Activated naive CD8-positive, alpha-beta T cell treated with anti-CD3 and anti-CD28 coated beads, Interleukin-2, amount 50 U/mL, for 16 hours (primary cell): ENCODE results near the gene AKNA.
"Not testable (repeated sequence)": the region's sequence is repeated elsewhere in the genome, so short reads cannot be mapped to it uniquely, and the experiment has no call there.

Experiments used
- DNase-seq: peaks from one replicate; pipeline ENCODE4 v3.0.0-alpha.2; 2020; ENCODE audit warnings: low read depth, low spot score

The AKNA gene

GRCh38 chr9:114322831-114323531 is 64.8 kb downstream of the AKNA start, which contains the start of gene ORM1:
Gene ORM1 (plus strand): TSS chr9:114323098. CDS start chr9:114323134, 36 bp downstream.
- DNase-seq = not testable (repeated sequence)

GRCh38 chr9:114322160-114322818 is 65.5 kb downstream of the AKNA start:
- not testable (repeated sequence) for DNase-seq

DNA sequence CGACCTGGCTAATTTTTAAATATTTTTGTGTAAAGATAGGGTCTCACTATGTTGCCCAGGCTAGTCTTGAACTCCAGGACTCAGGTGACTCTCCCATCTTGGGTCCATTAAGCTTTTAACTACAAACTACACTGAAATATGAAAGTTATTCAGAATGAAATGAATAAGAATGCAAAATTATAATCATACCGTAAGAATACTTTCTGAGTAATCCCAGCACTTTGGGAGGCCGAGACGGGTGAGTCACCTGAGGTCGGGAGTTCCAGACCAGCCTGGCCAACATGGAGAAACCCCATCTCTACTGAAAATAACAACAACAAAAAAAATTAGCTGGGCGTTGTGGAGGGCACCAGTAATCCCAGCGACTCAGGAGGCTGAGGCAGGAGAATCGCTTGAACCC is 66.0 kb downstream of the AKNA start:
- DNase-seq = no peak

- not testable (repeated sequence) for DNase-seq
These were observed 67.1 kb downstream of the AKNA start for GRCh38 chr9:114320710-114321109.

DNA sequence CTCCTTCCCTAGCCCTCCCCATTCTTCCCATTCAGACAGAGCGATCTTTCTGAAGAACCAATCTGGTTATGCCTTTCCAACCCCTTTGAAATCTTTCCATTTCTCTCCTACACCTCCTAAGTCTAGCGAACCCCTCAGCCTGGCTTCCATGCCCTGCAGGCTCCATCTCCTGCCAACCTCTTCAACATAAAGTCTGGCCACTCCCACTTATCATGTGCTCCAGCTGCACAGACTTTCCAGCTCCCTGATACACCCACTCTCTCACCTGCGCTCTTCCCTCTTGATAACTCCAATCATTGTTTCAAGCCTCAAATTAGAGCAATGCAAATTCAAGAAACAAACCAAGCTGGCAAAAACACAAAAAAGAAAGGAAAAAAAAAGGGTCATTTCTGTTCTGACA is 68.6 kb downstream of the AKNA start:
- no peak for DNase-seq

DNA sequence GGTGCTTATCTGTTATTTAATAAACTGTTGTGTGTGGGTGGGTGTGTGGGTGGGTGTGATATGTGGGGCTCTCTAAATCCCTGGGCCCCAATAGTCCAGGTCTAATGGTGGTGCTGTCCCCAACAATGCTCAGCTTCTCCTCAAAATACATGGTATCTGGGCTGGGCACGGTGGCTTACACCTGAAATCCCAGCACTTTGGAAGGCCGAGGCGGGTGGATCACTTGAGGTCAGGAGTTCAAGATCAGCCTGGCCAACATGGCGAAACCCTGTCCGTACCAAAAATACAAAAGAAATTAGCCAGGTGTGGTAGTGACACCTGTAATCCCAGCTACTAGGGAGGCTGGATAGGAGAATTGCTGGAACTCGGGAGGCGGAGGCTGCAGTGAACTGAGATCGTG is 69.4 kb downstream of the AKNA start:
- DNase-seq = no peak

- no peak for DNase-seq
These were observed 70.0 kb downstream of the AKNA start for GRCh38 chr9:114317665-114318357.

GRCh38 chr9:114316605-114317230 is 71.1 kb downstream of the AKNA start:
- DNase-seq = no peak

- no peak for DNase-seq
These were observed 71.9 kb downstream of the AKNA start for GRCh38 chr9:114315723-114316363.

- no peak for DNase-seq
These were observed 72.7 kb downstream of the AKNA start for GRCh38 chr9:114314881-114315722.

GRCh38 chr9:114314256-114314867 is 73.4 kb downstream of the AKNA start:
- DNase-seq = no peak

DNA sequence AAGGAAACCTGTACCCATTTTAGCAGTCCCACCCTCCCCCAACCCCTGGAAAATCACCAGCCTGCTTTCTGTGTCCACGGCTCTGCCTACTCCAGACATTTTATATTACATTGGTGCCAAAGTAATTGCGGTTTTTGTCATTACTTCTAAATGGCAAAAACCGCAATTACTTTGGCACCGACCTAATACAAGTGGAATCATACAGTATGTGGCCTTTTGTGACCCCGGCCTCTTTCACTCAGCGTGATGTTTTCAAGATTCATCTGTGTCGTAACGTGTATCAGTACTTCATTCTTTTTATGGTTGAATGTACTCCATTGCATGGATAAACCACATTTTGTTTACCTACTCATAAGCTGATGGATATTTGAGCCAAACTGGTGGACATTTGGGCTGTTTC is 74.6 kb downstream of the AKNA start:
- no peak for DNase-seq

DNA sequence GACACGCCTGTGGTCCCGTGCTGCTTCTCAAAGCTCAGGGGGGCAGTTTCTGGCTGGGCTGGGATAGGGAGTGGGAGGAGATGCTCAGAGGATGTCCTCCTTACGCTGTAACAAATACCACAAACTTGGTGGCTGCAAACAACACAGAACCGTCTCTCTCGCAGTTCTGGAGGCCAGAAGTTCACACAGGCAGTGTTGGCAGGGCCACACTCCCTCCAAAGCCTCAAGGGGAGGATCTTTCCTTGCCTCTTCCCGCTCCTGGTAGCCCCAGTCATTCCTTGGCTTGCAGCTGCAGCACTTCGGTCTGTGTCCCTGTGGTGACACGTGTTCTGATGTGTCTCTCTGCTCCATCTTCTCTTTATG is 75.3 kb downstream of the AKNA start:
- no peak for DNase-seq

GRCh38 chr9:114311571-114312512 is 75.9 kb downstream of the AKNA start:
- DNase-seq = no peak

- DNase-seq = no peak
These were observed 77.0 kb downstream of the AKNA start for GRCh38 chr9:114310471-114311450.

- no peak for DNase-seq
These were observed 78.7 kb downstream of the AKNA start for GRCh38 chr9:114309096-114309495.

DNA sequence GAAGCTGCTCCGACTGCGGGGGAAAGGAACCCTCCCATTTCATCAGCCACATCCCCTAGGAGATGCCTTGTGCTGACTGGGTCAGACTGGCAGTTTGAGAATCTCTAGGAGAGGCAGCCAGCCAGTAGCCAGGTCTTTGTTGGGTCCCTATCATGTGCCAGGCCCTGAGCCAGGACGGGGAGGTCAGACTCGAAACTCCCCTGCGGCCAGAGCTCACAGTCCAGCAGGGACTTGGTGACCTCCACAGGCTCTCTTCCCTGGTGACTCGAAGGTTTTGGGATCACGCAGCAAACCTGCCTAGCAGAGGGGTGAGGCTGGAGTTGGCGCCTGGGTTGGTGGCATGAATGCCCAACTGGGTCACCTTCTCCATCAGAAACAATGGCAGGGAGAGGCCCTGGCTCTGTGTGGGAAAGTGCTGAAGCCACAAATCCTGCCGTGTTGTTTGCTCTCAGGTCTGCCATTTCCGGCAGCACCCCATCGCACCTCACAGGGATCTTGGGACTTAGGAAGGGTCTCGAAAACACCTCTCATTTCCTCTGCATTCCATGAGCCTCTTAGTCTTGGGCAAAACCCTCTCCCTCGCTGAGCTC is 79.3 kb downstream of the AKNA start:
- no peak for DNase-seq

DNA sequence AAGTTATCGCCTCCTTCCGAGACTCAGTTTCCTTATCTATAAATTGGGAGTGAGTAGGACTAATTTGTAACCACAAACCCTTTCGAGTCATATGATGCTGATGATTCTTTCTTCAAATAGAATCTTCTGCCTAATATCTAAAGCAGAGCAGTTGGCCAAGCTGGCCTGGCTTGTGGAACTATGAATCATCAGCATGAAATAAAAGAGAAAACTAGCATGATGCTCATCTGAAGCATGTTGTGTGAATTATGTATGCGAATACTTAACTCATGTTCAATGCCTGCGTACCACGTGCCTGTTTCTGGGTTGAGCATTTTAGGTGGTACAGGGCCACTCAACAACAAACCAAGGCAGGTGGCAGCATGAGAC is 79.9 kb downstream of the AKNA start:
- no peak for DNase-seq
